HEK293T (cell line): Measurements from ENCODE around the gene HNMT.

Experiments
- ARNT ChIP-seq: fragments of 450-650 bp; IDR thresholded peaks from 2 replicates; pipeline ENCODE4 v1.6.1; 2017; ENCODE audit warnings: mild to moderate bottlenecking
- BHLHE40 ChIP-seq: fragments of 450-650 bp; IDR thresholded peaks from 2 replicates; pipeline ENCODE4 v1.6.1; 2016; ENCODE audit warnings: mild to moderate bottlenecking, moderate library complexity, borderline replicate concordance
- CTBP1 ChIP-seq: fragments of 450-650 bp; IDR thresholded peaks from 2 replicates; pipeline ENCODE4 v1.6.1; 2016; ENCODE audit warnings: borderline replicate concordance
- ELF4 ChIP-seq: fragments of 450-650 bp; IDR thresholded peaks from 2 replicates; pipeline ENCODE4 v1.6.1; 2017; ENCODE audit warnings: antibody characterized with exemption
- FOXA1 ChIP-seq: fragments of 450-650 bp; IDR thresholded peaks from 2 replicates; pipeline ENCODE4 v1.6.1; 2016; ENCODE audit warnings: mild to moderate bottlenecking
- FOXK2 ChIP-seq: fragments of 450-650 bp; IDR thresholded peaks from 2 replicates; pipeline ENCODE4 v1.6.1; 2016; ENCODE audit warnings: mild to moderate bottlenecking
- FOXM1 ChIP-seq: fragments of 450-650 bp; IDR thresholded peaks from 2 replicates; pipeline ENCODE4 v1.6.1; 2017; ENCODE audit warnings: mild to moderate bottlenecking, borderline replicate concordance
- HDGF ChIP-seq: fragments of 450-650 bp; IDR thresholded peaks from 2 replicates; pipeline ENCODE4 v1.6.1; 2017; ENCODE audit warnings: antibody characterized with exemption, borderline replicate concordance
- LEF1 ChIP-seq: fragments of 450-650 bp; IDR thresholded peaks from 2 replicates; pipeline ENCODE4 v1.6.1; 2017; ENCODE audit warnings: mild to moderate bottlenecking, borderline replicate concordance
- NFRKB ChIP-seq: fragments of 450-650 bp; IDR thresholded peaks from 2 replicates; pipeline ENCODE4 v1.6.1; 2016; ENCODE audit warnings: mild to moderate bottlenecking, moderate library complexity
- SP1 ChIP-seq: fragments of 450-650 bp; IDR thresholded peaks from 2 replicates; pipeline ENCODE4 v1.6.1; 2017
- SUZ12 ChIP-seq: fragments of 450-650 bp; IDR thresholded peaks from 2 replicates; pipeline ENCODE4 v1.6.1; 2016; ENCODE audit warnings: mild to moderate bottlenecking
- TARDBP ChIP-seq: fragments of 450-650 bp; IDR thresholded peaks from 2 replicates; pipeline ENCODE4 v1.6.1; 2016
- ZNF384 ChIP-seq: fragments of 450-650 bp; IDR thresholded peaks from 2 replicates; pipeline ENCODE4 v1.6.1; 2016

DNA sequence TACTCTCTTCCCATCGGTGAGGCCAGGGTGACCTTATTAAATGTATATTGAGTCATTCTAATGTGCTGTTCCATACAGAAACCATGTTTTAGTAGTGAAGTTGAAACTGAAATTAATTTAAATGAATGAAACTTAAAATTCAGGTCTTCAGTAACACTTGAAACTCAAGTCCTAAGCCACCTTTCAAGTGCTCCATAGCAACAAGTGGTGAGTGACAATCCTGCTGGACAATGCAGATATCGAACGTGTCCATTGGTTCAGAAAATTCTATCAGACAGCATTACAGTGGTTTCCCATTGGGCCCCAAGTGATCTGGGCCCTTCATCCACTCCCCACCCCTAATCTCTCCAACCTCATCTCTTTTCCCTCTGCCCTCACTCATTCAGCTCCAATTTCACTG is 48.7 kb downstream of the HNMT start:
- no peak for TF ChIP-seq FOXM1
- no peak for TF ChIP-seq BHLHE40
- TF ChIP-seq TARDBP: no peak
- TF ChIP-seq NFRKB: no peak
- TF ChIP-seq FOXK2: no peak
- TF ChIP-seq SUZ12: no peak
- no peak for TF ChIP-seq SP1
- no peak for TF ChIP-seq FOXA1
- no peak for TF ChIP-seq HDGF
- no peak for TF ChIP-seq ZNF384
- no peak for TF ChIP-seq ARNT
- TF ChIP-seq ELF4: no peak
- no peak for TF ChIP-seq LEF1
- TF ChIP-seq CTBP1: no peak
